SIG-M5 treated with dmso at 0.1 percent for 504 hours (cell line): ENCODE results near the gene ADGRV1.

Experiments used
- DNase-seq: peaks from one replicate; lab custom pipeline; 2025; ENCODE audit not compliant: unreplicated experiment; lab: John Stamatoyannopoulos, UW

The ADGRV1 gene

GRCh38 chr5:91146230-91146629 lies 587.6 kb downstream of the ADGRV1 start:
- peak; percentile 55 for DNase-seq

DNA sequence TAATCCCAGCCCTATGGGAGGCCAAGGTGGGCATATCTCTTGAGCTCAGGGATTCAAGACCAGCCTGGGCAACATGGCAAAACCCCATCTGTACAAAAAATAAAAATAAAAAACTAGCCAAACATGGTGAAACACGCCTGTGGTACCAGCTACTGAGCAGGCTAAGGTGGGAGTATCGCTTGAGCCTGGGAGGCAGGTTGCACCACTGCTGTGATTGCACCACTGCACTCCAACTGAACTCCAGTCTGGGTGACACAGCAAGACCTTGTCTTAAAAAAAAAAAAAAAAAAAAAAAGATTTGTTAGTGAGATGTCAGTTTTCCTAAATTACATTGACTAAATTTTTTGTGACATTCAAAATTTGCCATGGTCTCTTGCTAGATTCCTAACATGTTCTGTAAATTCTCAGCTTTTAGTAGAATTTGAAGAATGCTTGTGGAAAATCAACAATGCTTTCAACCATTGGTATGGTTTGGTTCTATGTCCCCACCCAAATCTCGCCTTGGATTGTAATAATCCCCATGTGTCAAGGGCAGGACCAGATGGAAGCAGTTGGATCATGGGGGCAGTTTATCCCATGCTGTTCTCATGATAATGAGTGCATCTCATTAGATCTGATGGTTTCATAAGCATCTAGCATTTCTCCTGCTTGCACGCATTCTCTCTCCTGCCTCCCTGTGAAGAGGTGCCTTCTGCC lies 588.5 kb downstream of the ADGRV1 start:
- DNase-seq: peak; percentile 23

DNA sequence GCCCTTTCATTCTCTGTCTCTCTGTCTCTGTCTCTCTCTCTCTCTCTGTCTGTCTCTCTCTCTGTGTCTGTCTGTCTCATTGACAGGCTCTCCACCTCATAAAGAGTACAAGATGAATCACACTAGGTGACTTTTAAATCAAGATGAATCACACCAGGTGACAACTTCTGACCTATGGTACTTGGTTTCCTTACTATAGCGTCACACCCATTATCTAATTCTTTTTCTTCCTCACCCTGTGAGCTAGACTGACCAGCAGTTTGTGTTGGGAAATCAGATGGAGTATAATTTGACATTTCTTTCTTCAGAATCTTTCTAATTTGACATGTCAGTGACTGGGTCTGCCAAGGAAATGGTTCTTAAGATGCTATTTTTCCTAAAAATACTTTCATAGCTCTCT lies 591.6 kb downstream of the ADGRV1 start:
- DNase-seq: no peak

DNA sequence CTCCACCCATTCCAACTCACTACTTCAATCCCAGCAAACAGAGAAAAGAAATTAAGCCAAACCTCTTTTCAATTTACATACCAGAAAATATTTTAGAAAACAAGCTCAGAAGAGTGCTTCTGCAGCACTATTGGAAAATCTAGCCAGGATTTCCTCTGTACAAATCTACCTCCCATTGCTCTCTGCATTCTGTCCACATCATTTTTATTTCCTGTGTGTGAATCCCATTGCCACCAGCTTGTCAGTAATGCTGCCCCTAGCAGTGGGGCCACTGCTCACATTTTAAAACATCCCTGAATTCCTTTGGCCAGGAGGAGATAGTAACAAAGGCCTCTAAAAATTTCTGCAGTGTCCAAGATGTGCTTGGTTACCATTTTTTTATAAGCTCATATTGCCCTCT lies 592.0 kb downstream of the ADGRV1 start:
- no peak for DNase-seq

DNA sequence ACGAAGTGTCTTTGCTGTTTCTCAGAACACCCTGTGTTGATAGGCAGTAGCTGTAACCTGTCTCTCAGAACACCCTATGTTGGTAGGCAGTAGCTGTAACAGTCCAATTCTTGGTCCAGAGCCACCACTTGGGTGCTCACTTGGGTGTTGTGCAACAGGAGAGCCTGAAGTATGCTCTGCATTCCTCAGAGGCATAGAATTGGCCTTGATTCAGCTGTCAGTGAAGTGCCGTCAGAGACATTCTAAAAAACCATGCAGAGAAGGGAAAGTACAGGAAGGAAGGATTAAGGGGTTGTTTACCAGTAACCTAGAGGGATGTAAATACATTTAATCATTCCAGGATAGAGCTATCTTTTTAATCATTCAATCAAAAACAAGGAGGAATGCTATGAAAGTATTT lies 593.4 kb downstream of the ADGRV1 start:
- no peak for DNase-seq

- no peak for DNase-seq
Observed at GRCh38 chr5:91154338-91154737, 595.7 kb downstream of the ADGRV1 start.

DNA sequence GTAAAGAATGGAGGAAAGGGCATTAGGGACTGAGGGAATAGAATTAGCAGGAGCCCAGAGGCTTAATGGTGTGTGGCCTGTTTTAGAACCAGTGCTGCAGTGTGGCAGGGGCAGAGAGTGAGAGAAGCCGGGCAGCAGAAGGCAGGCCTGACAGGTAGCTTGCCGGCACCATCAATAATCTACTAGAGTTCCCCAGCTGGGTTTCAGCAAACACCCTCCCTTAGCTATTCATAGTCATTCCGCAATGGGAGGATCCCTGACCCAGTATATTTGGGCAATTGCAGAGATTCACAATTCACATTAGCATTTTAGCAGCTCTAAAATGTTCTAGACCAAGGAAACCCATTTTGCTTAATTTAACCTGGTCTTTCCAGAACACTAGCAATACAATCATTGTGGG lies 596.7 kb downstream of the ADGRV1 start:
- DNase-seq: no peak

DNA sequence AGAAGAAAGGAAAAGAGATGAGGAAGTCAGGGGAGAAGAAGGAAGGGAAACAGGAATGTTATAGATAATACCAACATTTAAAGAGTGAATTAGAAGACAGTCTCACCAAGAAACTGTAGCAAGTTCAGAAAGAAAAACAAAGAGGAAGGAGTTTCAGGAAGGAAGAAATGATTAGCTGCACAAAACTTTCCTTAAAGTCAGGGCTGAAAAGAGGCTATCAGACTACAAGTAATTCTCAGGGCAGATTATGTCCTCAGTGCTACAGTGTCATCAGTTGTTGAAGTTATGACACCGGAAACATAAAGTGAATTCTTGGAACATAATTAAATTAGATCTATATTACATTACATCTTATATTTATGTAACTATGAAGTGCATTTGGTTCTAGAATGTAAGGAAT lies 597.6 kb downstream of the ADGRV1 start:
- no peak for DNase-seq

DNA sequence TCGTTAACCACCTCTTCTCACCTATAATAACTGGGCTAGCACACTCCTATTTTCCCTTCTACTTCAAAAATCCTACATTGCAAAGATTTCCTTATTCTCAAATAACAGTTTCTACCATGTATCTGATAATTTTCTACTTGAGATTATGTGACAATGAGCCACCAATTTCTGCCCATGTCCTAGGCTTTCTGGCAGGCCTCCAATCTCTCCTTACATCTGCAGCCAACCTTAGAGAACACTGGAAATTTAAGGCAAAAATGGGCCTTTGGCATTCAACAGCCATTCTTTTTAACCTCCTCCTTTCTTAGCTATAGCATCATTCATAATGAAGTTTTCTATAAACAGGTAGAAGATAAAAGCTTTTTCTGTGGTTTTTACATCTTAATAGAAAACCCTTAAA lies 599.4 kb downstream of the ADGRV1 start:
- no peak for DNase-seq

- no peak for DNase-seq
Observed at GRCh38 chr5:91159647-91160046, 601.0 kb downstream of the ADGRV1 start.

DNA sequence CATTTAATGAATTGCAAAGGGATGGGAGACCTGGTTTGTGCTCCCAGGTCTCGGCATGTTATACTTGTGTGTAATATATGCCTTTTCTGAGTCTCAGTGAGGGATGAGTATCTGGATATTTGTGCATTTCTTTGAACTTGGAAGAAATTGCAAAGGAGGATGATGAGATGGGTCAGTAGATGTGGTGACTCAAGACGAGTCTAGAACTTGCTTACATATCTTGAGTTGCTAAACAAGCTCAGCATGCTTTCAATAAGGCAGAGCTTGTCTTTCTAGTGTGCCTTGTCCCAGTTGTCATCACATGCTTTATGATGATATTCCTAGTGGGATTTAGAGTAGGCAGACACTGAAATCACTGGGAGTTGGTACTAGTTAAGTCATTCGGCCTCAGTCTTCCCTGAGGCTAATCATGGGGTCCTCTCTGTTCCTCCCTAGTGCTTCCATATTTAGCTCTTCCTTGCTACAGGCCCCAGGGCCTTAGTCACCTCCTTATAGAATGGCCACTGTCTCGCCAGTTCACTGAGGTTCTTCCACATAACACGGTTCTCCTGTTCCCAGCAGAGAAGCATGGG lies 602.2 kb downstream of the ADGRV1 start:
- no peak for DNase-seq

DNA sequence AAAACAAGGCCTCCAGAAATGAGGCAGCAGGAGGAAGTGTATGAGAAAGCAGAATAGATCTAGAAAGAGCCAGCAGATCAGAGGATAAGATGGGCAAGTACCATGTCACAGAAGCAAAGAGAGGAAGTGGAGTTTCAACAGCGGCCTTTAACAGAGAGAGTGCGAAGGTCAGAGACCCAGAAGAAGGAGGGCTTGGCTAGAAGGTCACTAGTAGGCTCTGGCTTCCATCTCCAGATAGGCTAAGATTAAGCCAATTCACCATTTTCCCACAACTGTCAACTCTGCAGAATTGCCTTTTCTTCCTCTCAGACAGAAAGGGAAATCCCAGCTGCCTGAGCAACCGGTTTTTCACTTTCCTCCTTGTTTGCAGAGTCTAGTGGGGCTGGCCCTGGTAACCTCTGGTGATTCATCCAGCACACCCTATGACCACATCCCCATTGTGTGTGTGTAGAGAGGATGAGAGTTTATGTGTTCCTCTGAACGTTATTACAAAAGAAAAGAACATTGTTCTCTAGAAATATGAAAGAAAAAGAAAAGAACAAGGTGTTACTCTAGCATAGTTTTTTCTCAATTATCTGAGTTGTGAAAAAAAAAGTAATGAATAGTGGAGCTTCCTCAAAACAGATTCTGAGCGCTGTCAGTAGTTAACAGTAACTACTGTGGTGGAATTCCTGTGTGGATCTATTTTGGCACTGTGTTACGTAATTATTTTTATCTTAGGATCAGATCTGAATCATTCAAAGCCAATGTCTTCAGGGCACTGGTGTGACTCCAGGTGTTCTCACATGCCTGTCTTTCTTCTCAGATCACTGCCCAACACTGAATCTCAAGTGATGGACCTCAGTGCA lies 604.2 kb downstream of the ADGRV1 start:
- DNase-seq: peak; percentile 97

DNA sequence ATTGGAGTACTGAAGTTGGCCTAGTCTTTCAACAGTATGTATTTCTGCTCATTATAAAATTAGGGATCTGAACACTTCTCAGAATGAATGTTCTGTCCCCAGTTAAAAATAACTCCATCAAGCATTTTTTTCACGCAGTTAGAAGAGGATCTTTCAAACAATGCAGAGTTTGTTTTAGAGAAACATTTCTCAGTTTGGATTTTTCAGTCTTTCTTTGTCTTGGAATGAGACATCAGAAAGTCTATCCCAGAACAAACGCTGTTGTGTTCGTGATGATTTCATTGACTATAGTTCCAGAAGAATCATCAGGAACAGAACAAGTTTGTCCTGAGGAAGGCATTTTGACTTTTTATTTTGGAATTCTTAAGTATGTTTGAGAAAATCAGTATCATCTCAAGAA lies 605.8 kb downstream of the ADGRV1 start:
- no peak for DNase-seq

DNA sequence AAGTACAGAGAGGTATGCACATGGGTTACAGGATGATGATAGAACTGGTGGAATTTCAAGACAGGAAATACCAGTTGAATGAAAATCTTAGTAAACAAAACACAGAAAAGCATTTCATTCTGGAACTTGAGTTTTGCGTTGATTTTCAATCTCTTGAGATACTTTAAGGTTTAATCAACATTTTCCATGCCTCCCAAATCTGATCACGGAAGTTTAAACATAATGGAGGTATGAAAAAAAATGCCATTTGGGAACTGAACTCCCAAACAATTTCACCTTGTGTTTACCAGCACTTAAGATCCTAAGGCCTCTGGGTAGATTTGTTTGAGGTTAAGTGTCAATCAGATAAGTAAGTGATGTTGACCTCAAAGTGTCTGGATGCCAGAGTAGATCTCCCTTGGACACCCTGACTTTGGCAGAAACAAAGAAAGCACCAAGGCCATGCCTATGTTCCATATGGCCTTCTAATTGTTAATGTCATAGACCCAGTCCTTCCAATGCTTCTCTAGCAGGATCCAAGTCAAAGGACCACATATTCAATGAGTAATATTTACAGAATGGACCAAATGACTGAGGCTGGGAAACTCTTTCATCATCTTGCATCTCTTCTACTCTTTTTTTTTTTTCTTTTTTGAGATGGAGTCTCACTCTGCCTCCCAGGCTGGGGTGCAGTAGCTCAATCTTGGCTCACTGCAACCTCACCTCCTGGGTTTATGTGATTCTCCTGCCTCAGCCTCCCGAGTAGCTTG lies 607.6 kb downstream of the ADGRV1 start:
- no peak for DNase-seq

- no peak for DNase-seq
Observed at GRCh38 chr5:91168859-91169258, 610.3 kb downstream of the ADGRV1 start.

DNA sequence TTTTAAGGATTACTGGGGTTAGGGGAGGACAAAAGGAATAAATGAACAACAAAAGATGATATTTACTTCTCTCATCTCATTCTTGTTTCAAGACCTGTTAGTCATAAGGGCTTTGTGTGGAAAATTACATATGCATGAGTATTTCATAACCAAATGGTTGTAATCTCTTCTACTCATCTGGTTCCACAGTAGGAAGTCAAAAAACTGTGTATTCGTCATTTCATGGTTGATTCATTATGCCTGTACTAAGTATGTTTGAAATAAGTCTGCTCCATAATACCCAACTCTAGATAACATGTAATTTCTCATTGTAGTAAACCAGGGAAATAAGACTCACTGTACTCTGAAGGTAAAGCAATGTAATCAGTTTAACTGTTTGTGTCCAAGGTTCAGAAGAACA lies 611.7 kb downstream of the ADGRV1 start:
- DNase-seq: peak; percentile 69

GRCh38 chr5:91171322-91171721 lies 612.7 kb downstream of the ADGRV1 start:
- DNase-seq: no peak

DNA sequence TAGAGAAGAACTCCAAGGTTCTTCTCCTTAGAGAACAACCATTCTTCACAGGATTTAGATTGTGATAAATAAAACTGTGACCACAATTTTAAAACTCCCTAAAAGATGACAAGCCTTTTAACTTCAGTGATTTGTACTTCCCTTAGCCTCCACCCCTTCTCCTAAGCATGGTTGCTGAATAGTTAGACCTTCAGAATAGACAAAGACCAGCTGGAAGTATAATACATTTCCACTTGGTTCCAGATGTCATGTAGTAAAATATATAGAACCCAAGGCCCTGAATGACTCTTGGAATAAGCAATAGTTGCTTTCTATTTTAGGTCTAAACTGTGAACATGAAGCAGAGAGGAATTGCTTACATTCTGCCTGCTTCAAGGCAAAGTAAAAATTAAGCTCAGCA lies 615.8 kb downstream of the ADGRV1 start:
- no peak for DNase-seq

DNA sequence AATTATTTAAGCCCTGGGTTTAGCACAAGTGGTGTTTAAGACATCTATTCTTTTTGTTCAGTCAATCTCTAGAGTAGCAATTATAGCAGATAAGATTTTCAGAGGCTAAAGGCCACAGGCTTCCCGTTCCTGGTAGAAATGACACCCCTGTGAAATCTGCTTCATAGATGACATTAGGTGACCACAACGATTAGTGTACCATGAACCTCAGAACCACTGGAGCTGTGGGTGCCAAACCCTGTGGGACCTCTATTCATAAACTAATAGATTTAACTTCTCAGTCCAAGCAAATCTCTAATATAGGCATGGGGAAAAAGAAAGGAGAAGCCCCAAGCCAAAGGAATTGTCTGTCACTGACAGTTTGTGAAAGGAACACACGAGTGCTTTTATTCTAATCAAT lies 617.1 kb downstream of the ADGRV1 start:
- no peak for DNase-seq

DNA sequence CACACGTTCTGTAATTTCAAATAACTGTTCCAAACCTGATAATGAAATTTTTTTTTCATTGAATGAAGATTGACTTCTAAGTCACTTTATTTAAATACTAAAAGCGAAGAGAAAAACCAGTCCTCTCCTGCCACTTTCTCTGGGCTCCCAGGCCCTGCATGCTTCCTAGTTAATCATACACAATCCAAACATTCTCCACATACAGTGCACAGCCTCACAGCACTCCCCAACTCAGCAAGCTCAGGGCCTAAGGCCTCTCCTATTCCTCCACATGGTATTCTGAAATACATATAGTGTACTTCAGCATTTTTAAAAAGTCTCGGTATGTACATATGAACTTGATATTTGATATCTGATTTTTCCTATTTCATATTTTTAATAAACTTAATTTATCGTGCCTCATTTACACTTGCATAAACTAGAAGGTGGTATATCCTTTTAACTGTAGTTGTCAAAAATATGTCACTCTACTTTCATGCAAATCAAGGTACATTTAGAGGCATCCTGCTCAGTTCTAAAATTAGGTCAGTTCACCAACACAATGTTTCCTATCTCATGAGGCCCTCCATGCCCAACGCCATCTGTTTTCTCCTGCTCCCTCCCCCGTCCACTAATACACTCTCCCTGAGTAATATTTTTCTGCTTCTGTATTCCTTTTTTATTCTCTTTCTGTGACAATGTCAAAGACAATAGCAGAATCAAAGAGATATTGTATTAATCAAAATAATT lies 617.9 kb downstream of the ADGRV1 start:
- DNase-seq: no peak

DNA sequence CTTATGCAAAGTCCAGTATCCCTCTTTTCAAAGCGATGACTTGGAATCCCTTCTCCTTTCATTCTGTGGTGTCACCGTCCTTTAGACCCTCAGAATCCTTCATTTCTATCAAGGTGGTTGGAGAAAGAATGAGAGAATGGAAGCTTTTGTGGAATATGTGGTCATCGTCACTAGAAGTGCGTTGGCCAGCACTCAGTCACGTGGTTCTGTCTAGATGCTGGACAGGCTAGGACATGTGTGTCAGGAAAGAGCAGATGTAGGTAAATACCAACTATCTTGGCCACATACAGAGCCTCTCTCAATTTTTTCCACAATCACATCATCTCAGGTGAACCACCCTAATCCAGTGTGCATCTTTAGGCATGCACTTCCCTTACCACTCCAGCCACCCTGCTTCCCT lies 618.5 kb downstream of the ADGRV1 start:
- no peak for DNase-seq
